Fibroblast of skin of left quadriceps (primary cell): Measurements from ENCODE around the gene RGS8.

Source experiments
- DNase-seq, 2 experiments: peaks; one replicate each; pipeline ENCODE4 v3.0.0-alpha.2; 2013; ENCODE audit warnings: low read depth in 2 of 2

The RGS8 gene

DNA sequence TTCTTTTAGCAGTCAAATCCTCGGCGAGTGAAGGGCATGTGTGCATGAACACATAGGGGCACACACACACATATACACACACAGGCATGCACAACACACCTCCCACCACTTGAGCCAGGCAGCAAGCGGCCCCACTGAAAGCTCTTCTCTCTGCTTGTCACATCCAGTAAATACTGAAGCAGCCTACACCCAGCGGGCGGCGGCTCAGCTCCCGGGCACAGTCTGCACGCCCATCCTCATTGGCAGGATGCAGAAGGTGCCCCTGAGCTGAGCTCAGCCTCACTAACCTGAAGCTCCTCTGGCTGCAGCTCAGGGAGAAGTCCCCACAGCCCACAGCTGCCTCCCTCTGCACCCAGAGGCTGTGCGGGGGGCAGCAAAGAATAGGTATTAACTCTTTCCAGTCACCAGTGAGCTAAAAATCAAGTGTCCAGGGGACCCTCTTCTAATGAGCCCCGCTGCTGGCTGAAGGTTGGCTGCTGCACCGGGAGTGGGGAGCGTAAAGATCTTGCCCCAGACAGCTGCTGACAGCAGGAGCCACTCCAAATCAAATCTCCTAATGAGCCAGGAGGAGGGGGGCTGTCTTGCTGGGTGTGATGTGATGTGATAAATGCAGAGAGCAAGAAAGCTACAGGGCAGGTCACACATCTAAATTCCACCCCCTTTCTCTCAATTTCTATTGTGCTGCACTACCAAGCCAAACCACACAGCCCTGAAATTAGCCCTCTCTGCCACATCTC, 12.5 kb downstream of the RGS8 start:
- no peak for DNase-seq

DNA sequence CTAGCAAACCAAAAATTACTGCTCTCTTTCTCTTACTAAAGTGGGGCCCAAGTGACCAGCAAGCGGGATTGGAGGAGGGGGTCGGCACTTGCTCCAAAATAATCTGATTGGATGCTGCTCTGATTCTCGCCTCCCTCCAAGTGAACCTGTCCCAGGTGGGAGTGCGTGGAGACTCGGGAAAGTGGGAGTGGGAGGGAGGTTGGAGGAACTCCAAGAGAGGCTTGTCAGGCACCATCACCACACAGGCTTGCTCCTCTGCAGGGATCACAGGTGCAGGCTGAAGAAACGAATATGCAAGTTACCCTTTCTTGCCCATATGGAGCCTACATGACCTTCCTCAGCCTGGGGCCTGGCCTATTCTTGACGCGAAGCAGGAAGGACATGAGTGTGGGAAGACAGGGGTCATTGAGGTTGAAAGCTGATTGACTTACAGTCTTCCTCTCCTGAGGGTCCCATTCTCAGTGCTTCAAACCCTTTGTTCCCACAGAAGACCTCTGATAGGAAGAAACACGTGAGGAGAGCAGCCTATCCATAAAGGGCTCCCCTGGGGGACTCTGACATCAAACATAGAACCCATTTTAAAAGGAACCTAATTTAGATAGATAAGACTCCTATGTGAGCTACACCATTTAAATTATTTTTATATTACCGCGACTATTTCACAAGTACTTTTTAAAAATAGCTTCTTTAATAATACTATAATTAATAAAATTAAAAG, 14.2 kb downstream of the RGS8 start:
- no peak for DNase-seq

DNA sequence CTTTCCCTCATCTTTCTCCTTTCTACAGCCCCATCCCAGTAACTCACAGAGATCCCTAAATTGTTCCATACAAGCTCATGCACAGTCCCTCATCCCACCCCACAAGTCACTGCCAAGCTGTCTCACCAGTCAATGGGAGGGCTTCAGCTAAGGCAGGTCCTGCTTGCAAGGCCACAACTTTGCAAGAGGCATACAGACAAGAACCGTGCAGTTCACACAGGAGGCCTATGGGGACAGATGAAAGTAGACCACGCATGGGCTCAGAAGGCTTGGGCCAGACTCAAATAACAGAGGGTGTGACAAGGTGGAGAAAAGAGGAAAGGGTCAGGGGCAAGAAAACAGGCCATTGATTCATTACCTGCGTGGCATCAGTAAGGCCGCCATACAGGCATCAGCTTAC, 15.1 kb downstream of the RGS8 start:
- DNase-seq, result no peak

DNA sequence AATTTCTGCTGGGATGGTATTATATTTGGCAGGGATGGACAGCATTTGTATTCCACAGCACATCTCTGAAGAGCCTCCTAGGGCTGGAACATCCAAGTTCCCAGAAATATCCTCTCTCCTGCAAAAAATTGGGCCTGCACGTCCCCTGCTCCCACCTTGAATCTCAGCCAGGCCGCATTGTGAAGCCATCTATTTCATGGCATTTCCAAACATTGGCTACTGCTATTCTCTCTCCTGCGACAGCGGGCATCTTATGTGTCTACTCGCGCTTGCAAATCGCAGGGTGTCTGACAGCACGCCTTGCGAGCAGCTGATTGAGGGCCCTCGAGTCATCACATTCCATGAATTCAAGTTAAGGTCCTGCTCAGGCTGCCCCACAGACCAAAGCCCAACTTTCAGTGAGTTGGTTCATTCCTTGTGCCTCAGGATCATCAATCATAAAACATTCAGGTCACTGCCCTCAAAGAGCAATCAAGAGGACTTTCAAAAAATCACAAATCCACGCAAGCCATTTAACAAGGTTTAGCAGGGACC, 15.8 kb downstream of the RGS8 start:
- DNase-seq, result no peak

DNA sequence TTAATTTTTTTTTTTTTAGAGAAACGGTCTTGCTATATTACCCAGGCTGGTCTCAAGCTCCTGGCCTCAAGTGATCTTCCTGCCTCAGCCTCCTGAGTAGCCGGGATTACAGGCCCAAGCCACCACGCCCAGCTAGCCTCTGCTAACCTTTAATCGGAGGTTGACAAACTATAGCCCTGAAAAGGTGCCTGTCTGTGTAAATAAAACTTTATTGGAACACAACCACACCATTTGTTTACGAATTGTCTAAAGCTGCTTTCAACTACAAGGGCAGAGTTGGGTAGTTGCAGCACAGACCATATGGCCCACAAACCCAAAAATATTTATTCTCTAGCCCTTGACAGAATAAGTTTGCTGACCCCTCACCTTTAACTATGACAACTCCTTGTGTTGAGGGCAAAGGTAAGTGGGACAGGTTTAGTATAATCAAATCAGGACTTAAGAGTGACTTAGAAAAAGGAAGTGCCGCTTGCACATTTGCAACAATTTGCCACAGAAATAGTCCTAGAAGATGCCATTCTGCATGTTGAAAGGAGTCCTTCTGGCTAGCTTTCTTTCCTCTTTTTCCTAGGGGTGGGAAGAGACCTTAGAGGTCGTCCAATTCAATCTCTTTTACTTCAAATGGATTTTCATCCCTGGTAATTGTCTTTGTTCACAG, 16.4 kb downstream of the RGS8 start:
- DNase-seq, result no peak

DNA sequence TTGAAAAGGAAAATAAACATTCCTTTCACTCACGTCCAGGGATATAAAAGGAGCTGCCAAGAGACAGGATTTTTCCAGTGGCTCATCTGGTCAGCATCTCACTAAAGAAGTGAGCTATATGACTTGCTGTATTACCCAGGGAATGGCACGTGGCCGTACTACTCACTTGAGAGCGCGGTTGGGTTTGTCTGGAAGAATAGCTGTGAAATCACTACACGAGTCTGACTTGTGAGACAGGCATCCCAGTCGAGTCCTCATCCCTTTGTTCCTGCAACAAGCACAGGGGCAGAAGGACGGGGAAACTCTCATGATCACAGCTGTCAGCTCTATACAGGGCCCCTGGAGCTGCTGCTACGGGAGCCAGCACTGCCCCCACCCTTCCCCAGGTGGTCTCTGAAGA, 17.7 kb downstream of the RGS8 start:
- no peak for DNase-seq

DNA sequence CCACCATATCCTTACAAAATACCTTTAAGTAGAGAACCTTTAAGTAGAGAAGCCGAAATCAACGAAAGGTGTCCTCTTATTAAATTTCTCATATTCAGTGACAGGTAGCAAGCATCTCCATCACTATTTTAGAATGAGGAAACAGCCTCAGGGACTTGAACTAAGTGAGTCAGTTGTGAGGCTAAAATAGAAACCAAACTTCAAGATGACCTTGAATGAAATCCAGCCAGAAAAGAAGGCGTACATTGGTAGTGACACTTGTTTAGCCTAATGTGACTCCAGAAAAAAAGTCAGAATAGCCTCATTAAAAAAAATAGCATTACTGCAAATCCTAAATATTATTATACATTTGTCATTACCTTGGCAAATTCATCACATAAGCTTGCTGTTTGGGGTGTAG, 20.1 kb downstream of the RGS8 start:
- no peak for DNase-seq

DNA sequence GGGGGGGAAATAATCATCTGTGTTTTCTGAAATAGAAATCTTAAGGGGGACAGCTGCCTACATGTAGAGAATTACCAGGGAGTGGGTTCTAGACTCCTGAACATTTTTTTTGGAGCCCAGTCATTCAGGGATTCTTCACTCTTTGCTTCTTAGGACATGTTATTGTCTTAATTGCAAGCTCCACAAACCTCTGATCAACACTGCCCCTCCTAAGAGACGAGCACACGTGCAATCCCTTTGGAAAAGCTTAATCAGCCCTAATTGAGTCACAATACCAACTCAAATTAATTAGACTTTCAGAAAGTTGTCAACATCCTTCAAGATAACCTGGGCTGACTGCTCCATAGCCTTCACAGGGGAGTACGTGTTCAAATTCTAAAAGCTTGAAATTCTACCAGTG, 21.4 kb downstream of the RGS8 start:
- no peak for DNase-seq

DNA sequence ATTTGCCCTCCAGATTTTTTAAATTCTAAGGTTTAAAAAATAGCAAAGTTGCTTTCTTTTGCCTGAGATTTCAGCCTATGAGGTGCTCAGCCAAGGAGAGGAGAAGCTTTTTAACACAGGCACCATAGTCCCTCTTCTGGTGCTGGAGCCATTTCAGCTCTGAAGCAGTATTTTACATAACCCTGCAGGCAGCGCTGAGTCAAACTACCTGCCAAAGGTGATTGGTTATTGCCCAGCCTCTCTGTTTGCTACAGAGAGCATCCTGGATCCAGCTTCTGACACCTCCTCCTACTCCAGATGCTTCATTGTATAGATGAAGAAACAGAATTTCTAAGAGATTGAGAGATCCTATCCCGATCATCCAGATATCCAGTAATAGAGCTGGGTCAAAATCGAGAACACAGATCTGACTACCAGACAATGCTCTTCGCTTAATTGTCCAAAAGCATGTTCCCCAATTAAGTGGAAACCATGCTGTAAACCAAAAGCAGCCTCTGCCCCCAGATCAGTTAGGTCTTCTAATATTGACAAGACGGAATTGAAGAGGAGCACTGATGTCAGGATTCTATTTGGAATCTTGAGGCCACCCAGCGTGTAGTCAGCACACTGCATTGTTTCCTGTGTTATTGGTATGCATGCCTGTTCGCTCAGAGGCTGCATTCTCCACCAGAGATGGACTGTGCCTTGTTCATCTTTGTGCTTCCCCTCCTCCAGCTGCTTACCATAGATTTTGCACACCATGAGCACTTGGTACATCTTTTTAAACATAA, 22.1 kb downstream of the RGS8 start:
- no peak for DNase-seq

DNA sequence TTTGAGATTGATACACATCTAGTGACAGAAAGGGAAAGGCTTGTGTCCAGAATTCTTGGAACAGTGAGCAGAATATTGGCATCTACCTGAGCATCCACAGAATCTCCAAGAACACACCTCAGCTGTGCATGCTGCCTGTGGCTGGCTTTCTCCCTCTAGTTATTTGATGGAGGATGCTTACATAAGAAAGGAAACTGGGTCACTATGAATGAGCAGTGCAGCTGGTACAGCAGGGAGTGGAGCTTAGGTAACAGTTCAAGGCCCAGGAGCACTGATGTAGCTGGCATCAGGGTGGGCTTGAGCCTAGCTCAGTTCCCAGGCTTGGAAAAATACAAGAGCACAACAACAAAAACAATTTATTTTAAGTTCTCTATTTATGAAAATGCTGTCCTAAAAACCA, 26.3 kb downstream of the RGS8 start:
- no peak for DNase-seq

DNA sequence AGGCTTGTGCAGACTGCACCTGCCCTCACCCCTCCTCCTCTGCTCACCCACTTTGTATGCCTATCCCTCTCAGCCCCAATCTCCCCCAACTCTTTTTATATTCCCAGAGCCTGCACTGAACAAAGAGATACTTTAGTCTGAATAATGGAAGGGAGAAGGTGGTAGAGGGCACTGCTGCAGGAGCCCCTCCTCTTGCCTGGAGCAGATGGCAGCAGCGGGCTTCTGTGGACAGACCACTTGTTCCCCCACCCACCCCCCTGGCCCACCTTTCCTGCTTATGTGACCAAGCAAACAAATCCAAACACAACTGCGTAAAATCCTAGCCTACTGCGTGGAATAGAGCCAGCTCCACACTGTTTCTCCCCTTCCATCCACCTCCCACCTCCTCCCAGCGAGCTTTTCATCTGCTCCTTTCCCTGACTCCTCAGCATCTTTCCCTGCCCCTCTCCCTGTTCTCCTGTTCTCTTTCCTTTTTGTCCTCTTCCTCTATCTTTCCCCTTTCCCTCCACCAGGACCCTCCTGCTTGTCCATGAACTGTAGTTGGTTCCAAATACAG, 27.5 kb downstream of the RGS8 start:
- DNase-seq, result no peak

DNA sequence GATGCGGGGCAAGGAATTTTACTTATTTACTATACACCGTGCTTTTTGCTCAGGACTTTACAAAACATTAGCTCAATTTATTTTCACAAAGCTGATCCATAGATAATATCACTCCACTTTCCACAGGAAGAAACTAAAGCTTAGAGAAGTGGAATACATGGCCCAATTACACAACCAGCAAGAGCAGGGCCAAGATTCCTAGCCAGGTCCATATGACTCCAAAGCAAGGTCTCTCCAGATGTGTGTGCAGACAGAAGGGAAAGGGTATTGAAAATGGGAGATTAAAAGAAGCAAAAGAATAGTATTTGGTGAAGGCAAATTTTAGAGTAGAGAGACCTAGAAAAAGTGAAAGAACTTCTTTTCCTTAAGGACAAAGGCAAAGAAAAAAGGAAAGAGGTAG, 30.4 kb downstream of the RGS8 start:
- DNase-seq, result no peak

DNA sequence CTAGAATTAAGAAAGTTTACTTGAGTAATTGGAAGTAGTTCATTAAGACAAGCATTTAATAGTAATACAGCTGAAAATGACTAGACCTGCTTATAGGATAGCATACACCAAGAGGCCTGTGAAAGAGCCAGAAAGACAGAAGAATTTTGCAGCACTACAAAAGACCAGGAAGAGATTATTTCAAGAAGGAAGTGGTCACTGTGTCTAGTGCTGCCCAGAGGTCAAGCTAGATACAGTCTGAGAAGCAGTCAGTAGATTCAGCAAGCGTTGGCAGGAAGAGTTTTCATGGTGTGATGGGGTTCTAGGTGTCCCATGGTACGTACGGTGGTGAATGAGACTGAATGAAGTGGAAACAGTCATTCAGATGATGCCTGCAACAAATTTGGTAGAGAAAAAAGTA, 31.5 kb downstream of the RGS8 start:
- DNase-seq, result no peak

DNA sequence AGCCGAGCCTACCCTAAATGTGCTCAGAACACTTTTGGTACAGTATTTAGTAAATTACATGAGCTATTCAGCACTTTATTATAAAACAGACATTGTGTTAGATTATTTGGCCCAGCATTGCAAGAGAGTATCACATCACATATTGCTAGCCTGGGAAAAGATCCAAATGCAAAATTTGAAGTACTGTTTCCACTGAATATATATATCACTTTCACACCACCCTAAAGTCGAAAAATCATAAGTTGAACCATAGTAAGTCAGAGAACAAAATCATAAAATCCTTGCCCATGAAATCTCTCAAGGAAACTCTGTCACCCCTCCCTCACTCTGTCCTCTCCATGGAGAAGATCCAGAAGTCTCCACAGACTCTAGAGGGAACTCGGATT, 33.1 kb downstream of the RGS8 start:
- DNase-seq, result no peak

DNA sequence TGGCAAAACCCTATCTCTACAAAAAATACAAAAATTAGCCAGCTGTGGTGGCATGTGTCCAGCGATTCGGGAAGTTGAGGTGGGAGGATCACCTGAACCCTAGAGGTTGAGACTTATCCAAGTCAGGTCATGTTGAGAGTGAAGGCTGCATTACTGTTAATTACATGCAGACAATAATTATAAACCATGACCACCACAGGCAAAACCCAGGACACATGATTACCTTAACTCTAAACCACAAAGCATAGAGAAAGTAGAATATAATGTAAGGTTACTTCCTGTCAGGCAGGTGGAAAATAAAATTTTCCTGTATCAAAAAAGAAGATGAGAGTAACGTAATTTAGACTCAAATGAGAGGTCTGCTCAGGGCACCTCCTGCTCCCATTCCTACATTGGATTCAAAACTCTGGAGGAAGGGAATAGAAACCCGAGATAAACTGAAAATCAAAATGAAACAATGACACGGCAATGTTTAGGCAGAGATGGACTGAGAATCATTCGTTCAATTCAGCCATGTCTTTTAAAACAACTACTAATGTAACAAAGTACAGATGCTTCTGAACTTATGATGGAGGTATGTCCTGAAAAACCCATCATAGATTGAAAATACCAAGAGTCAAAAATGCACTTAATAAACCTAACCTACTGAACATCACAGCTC, 33.6 kb downstream of the RGS8 start:
- no peak for DNase-seq

DNA sequence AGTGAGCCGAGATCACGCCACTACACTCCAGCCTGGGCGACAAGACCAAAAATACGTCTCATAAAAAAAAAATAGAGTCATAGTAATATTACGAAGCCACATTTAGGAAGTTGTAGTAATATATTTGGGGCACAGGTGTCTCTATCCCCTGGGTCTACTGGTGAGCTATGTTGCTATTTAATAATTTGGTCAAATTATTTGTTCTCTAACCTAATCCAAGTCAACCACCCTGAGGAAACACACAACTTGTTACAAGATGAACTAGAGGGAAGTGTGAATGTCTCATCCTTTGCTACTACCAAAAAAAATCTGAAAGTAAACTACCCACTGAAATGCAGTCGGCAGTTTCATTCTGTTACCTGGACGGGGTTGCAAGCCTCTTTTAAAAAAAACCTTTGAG, 35.3 kb downstream of the RGS8 start:
- no peak for DNase-seq

DNA sequence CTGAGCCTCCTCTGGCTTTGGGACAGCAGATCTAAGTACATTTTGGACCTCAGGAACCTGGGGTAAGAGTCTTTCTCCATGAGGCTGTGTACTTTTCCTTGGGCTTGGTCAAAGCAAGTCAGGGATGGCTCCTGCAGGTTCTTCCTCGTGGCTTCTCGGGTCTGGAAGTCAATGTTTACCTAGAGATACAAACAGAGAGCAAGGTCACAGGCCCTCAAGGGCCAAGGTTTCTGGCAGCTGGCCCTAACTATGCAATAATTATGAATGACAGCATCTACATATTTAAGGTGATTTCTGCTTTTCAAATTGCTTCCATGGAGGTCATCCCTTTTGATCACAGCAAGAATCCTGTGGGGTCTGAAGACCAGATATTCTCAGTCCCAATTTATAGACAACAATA, 37.6 kb downstream of the RGS8 start:
- DNase-seq, result no peak

DNA sequence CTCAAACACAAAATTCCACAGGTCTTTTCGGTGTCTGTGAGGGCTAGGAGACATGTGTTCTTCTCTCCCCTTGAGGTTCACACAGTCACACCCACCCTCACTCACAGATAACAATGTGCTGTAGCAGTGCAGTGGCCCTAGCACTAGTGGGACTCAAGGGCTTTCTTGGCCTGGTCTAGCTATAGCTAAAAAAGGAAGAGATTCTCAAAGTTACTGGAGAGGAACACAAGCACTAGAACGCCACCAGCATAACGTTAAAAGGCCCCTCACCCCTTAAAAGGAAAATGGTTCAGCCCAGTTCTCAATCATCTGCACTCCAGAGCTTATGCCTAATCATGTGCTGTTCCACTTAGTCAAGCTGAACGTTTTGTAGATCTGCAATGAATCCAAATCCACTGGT, 39.5 kb downstream of the RGS8 start:
- DNase-seq, result no peak

DNA sequence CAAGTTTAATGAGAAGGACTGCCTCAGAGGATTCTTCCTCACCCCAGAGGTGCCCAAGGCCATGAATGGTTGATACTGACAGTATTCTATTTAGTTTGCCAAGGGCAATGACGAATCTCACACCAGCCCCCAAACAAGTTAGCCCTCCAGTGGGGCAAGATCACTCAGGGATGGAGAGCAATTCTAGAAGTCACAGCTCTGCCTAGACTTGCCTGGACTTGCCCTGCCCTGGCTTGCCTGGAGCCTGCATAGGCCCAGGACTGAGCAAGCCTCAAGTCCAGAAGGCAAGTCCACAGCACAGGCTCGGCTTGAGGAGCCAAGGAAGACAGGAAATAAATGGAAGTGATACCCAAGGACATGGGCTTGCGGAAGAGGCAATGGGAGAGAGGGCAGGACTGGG, 40.7 kb downstream of the RGS8 start:
- no peak for DNase-seq

DNA sequence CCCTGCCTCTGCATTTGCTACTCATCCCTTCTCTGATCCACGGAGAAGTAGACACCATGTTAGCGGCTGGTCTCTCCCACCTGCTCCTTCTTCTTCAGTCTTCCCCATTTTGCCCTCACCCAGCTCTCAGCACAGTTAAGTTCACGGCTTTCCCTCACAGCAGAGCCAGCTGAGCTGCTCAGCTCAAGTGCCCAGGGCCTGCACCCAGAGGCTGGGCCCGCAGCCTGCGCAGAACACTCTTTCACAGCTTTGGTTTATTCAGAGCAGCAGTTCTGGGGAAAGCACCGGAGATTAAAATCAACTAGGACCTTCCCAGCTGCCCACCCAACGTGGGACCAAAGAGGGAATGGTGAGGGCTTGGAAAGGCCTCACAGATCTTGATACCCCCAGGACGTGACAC, 41.9 kb downstream of the RGS8 start:
- no peak for DNase-seq

DNA sequence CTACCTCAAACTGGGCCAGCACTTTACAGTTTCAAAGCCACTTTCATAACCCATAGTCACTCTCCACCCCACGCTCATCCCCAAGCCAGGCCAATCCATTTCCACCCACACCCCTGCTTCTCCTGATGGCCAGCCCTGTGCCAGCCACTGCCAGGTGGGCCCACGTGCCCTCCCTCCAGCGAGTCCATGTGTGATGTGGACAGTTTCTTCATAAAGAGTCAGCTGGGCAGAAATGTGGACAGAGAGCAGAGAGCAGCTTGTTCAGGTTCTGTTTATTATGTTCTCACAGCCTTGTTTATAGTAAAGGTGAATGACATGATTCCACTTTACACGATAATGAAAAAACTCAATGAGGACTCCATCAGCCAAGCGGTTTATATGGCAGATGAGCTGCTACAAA, 42.8 kb downstream of the RGS8 start:
- DNase-seq, result no peak
